Spinal cord (tissue), 10 donors: Measurements from ENCODE around the gene PIK3C3. TPM values are rescaled to one million over a fixed set of nuclear protein-coding genes. Genes with fewer than 3 reads are reported as not detected.

Experiments used
- DNase-seq, 6 donors: peaks; one replicate each; pipeline versions ENCODE4 v3.0.0 to v3.0.0-alpha.2; 2013 to 2015; ENCODE audit warnings: low spot score in 6 of 6, low read depth in 4 of 6
- H3K27ac ChIP-seq: one replicate; pipeline ENCODE4 v1.5.1; 2013; ENCODE audit warnings: low read depth, low read length, control low read depth
- H3K27me3 ChIP-seq: one replicate; pipeline ENCODE4 v1.6.1; 2013; ENCODE audit warnings: low read length; ENCODE audit not compliant: control insufficient read depth, insufficient read depth
- H3K36me3 ChIP-seq: one replicate; pipeline ENCODE4 v1.6.1; 2013; ENCODE audit warnings: low read length; ENCODE audit not compliant: control insufficient read depth, insufficient read depth
- H3K4me1 ChIP-seq: one replicate; pipeline ENCODE4 v1.6.1; 2013; ENCODE audit warnings: low read length; ENCODE audit not compliant: control insufficient read depth, insufficient read depth
- H3K4me3 ChIP-seq: one replicate; pipeline ENCODE4 v1.5.1; 2013; ENCODE audit warnings: low read depth, low read length, control low read depth
- H3K9me3 ChIP-seq: one replicate; pipeline ENCODE4 v1.6.1; 2013; ENCODE audit warnings: low read length; ENCODE audit not compliant: control insufficient read depth, insufficient read depth
- whole genome bisulfite sequencing: methylation state at CpG from one replicate; pipeline ENCODE4 v1.1.5; 2013; ENCODE audit warnings: missing lambda C conversion rate; ENCODE audit not compliant: insufficient coverage; 5-methylcytosine and 5-hydroxymethylcytosine counted together
- polyA plus RNA-seq, 2 donors: library from polyadenylated mRNA; unstranded; fragments of 120-200 nt; gene quantifications; one replicate each; pipeline ENCODE4 v1.2.1, GENCODE V29; 2013; ENCODE audit not compliant: insufficient read length in 2 of 2
- total RNA-seq, 2 donors: library from RNA; depleted of rRNA in 1 of 2; stranded (reverse); fragments of 120-200 nt in 1 of 2; fragments of >200 nt in 1 of 2; gene quantifications; one replicate each; pipeline versions ENCODE4 v1.2.3 to v1.2.4, GENCODE V29; 2013 to 2014
- donor health status: healthy.

Gene PIK3C3
- total and polyA plus RNA-seq, 4 donors: 34.9 to 69.3 (median 55.0) TPM

- Histone ChIP-seq H3K9me3 (no peaks in the 10 kb centered on the region), H3K27ac (peak overlapping the region; percentile 54), H3K27me3 (no peaks in the 10 kb centered on the region), H3K4me3 (peak overlapping the region; percentile 71), H3K4me1 (no peaks in the 10 kb centered on the region), H3K36me3 (peaks cover 6% of the 10 kb centered on the region)
- WGBS: 7% methylated on average over 11 of the region's 11 CpGs
- no peak for DNase-seq
Measured at GRCh38 chr18:41955688-41956087, 654 bp downstream of the PIK3C3 start.

GRCh38 chr18:41959045-41959444 lies 4.0 kb downstream of the PIK3C3 start:
- WGBS: no CpG with 5 or more reads among the region's 1 CpG
- H3K9me3 ChIP-seq: no peaks in the 10 kb centered on the region
- DNase-seq: no peak
- no peak overlapping the region for H3K4me3 ChIP-seq
- no peaks in the 10 kb centered on the region for H3K4me1 ChIP-seq
- H3K27me3 ChIP-seq: no peaks in the 10 kb centered on the region
- peaks cover 8% of the 10 kb centered on the region for H3K36me3 ChIP-seq
- no peak overlapping the region for H3K27ac ChIP-seq

GRCh38 chr18:41965634-41966255 lies 10.7 kb downstream of the PIK3C3 start:
- H3K27me3 ChIP-seq: no peaks in the 10 kb centered on the region
- H3K9me3 ChIP-seq: no peaks in the 10 kb centered on the region
- H3K36me3 ChIP-seq: peaks cover 2% of the 10 kb centered on the region
- WGBS: 90% methylated on average over 3 of the region's 7 CpGs
- H3K4me3 ChIP-seq: no peak overlapping the region
- DNase-seq: peak in 2 of 6 donors; percentile 18 to 53
- no peak overlapping the region for H3K27ac ChIP-seq
- peaks cover 7% of the 10 kb centered on the region for H3K4me1 ChIP-seq

GRCh38 chr18:41966943-41967342 lies 11.9 kb downstream of the PIK3C3 start:
- no peak overlapping the region for H3K27ac ChIP-seq
- H3K27me3 ChIP-seq: no peaks in the 10 kb centered on the region
- no CpG with 5 or more reads among the region's 4 CpGs for WGBS

DNA sequence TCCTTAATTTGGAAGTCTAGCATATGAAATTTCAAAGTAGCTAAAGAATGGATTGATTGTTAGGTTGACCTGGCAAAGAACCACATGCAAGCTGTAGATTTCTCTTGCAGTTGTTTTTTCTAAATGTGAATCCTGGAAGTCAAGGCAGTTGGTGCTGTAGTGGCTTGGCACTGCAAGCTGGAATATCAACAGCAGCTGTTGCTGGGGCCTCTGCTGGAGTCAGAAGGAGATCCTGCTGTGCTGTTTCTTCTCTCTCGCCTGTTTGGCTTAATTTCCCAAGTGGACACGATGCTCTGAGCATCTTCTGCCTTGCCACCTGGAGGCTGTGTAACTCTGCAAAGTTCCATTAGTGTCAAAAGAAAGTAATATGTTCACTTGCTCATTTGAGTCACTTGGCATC lies 12.6 kb downstream of the PIK3C3 start:
- no peaks in the 10 kb centered on the region for H3K9me3 ChIP-seq
- DNase-seq: peak in 2 of 6 donors; percentile 33 to 35
- H3K4me3 ChIP-seq: no peak overlapping the region
- H3K4me1 ChIP-seq: peaks cover 7% of the 10 kb centered on the region
- H3K36me3 ChIP-seq: no peaks in the 10 kb centered on the region
- no peak overlapping the region for H3K27ac ChIP-seq
- 23% methylated on average over 2 of the region's 2 CpGs for WGBS
- no peaks in the 10 kb centered on the region for H3K27me3 ChIP-seq

More at GRCh38 chr18:41966943-41967342, 11.9 kb downstream of the PIK3C3 start:
- peaks cover 7% of the 10 kb centered on the region for H3K4me1 ChIP-seq
- H3K36me3 ChIP-seq: no peaks in the 10 kb centered on the region
- no peak for DNase-seq
- no peaks in the 10 kb centered on the region for H3K9me3 ChIP-seq
- no peak overlapping the region for H3K4me3 ChIP-seq

DNA sequence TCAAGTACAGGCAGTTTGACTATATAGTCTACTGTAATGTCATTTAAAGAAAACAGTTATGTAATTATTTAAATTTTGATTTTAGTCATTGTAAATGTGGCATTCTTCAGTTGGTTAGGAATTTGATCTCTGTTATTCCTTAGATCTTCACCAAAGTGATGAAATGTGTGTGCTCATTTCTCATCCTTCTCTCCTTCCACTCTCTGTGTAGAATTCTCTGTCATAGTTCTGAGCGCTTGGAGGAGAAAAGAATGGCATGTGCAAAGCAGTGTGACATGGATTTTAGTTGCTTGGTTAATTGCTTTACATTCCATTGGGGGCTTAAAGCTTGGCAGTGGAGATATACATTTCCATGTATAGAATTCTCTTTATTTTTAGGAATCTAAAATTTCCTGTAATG lies 14.8 kb downstream of the PIK3C3 start:
- H3K4me3 ChIP-seq: no peak overlapping the region
- peaks cover 7% of the 10 kb centered on the region for H3K4me1 ChIP-seq
- H3K36me3 ChIP-seq: no peaks in the 10 kb centered on the region
- H3K9me3 ChIP-seq: no peaks in the 10 kb centered on the region
- no peaks in the 10 kb centered on the region for H3K27me3 ChIP-seq
- no peak overlapping the region for H3K27ac ChIP-seq
- WGBS: no CpG with 5 or more reads among the region's 1 CpG
- DNase-seq: no peak

GRCh38 chr18:41972067-41972925 lies 17.3 kb downstream of the PIK3C3 start:
- WGBS: no CpG with 5 or more reads among the region's 3 CpGs

DNA sequence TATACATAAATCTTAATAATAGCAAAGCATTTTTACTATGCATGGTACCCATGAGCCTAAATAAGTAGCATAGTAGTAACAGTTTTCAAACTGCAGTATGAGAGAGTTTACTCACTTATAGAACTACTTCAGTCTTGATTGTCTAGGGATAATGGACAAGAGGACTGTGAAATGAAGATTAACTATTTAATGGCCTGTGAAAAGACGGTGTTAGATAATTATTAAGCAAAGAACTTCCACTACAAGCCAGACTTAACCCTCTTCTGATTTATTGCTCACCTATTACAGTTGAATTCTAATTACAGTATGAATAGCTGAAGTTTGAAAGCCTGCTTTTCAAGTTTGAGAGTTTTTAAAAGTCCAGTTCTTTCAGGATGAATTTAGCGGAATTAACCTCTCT lies 18.9 kb downstream of the PIK3C3 start:
- WGBS: no CpG with 5 or more reads among the region's 2 CpGs
- no peak for DNase-seq
- H3K4me1 ChIP-seq: no peaks in the 10 kb centered on the region
- H3K36me3 ChIP-seq: peaks cover 3% of the 10 kb centered on the region
- H3K4me3 ChIP-seq: no peak overlapping the region
- no peak overlapping the region for H3K27ac ChIP-seq
- no peaks in the 10 kb centered on the region for H3K27me3 ChIP-seq
- H3K9me3 ChIP-seq: no peaks in the 10 kb centered on the region

More at GRCh38 chr18:41972067-41972925, 17.3 kb downstream of the PIK3C3 start:
- Histone ChIP-seq H3K9me3 (no peaks in the 10 kb centered on the region), H3K27ac (no peak overlapping the region), H3K4me1 (peaks cover 3% of the 10 kb centered on the region), H3K4me3 (no peak overlapping the region), H3K27me3 (no peaks in the 10 kb centered on the region), H3K36me3 (no peaks in the 10 kb centered on the region)
- peak in 1 of 6 donors; percentile 57 for DNase-seq

GRCh38 chr18:41974796-41975201 lies 19.8 kb downstream of the PIK3C3 start:
- WGBS: 88% methylated on average over 1 of the region's 1 CpG
- no peaks in the 10 kb centered on the region for H3K27me3 ChIP-seq

More at GRCh38 chr18:41974796-41975201, 19.8 kb downstream of the PIK3C3 start:
- Histone ChIP-seq H3K9me3 (no peaks in the 10 kb centered on the region), H3K4me1 (no peaks in the 10 kb centered on the region), H3K36me3 (peaks cover 3% of the 10 kb centered on the region), H3K27ac (no peak overlapping the region), H3K4me3 (no peak overlapping the region)
- DNase-seq: no peak
